Body of pancreas (tissue), 4 donors: ENCODE data around the gene SZRD1.

ENCODE experiments used
- CTCF ChIP-seq, 7 experiments: fragments of 450-650 bp in 4 of 7; fragments of 200-600 bp in 3 of 7; sonication (generic) in 3 of 7; IDR thresholded peaks; one replicate each; pipeline ENCODE4 v1.5.1; 2016 to 2019; ENCODE audit warnings: antibody characterized with exemption in 7 of 7
- POLR2A ChIP-seq, 3 donors: fragments of 450-650 bp; IDR thresholded peaks; one replicate each; pipeline ENCODE4 v1.6.1; 2016; ENCODE audit warnings: antibody characterized with exemption in 3 of 3, mild to moderate bottlenecking in 2 of 3

GRCh38 chr1:16425125-16426025, 58.3 kb downstream of the SZRD1 start:
- TF ChIP-seq CTCF (IDR thresholded peaks at IDR 0.05) (no peak), POLR2A (IDR thresholded peaks at IDR 0.05) (no peak)
